Measurements from ENCODE around the gene GP1BA. TPM values are rescaled to one million over a fixed set of nuclear protein-coding genes. Genes with fewer than 3 reads are reported as not detected.

The GP1BA gene
- total and polyA plus RNA-seq, 4 donors, result 0.03 to 2.3 (median 0.18) TPM; not detected in 1

GRCh38 chr17:4901648-4902344 lies 30.3 kb upstream of the GP1BA start:
- Histone ChIP-seq H3K4me3 (ENCODE audit: low read depth in 1 of 3, low read length in 3 of 3) (no peak overlapping the region), H3K4me1 (ENCODE audit: control insufficient read depth in 4 of 4, insufficient read depth in 4 of 4, low read length in 3 of 4) (peaks cover 6 to 39% (median 24%) of the 10 kb centered on the region in 4 donors), H3K27ac (ENCODE audit: low read depth in 1 of 2, low read length in 2 of 2) (peak overlapping the region; percentile 36 to 45), H3K9ac (ENCODE audit: low read depth in 1 of 2, low read length in 2 of 2) (no peak overlapping the region), H3K36me3 (ENCODE audit: control insufficient read depth in 4 of 4, insufficient read depth in 3 of 4, low read depth in 1 of 4, low read length in 3 of 4) (peaks cover 0 to 1% (median 0%) of the 10 kb centered on the region in 4 donors), H3K9me3 (ENCODE audit: control insufficient read depth in 4 of 4, low read length in 3 of 4) (no peaks in the 10 kb centered on the region), H3K27me3 (ENCODE audit: control insufficient read depth in 4 of 4, insufficient read depth in 4 of 4, low read length in 3 of 4) (no peaks in the 10 kb centered on the region)
- 50% methylated on average over 48 of the region's 48 CpGs for WGBS
- DNase-seq (ENCODE audit: low spot score), result no peak
- TF ChIP-seq SP1 (IDR thresholded peaks at IDR 0.05) (peak; percentile 41), NR2F2 (IDR thresholded peaks at IDR 0.05) (no peak)

DNA sequence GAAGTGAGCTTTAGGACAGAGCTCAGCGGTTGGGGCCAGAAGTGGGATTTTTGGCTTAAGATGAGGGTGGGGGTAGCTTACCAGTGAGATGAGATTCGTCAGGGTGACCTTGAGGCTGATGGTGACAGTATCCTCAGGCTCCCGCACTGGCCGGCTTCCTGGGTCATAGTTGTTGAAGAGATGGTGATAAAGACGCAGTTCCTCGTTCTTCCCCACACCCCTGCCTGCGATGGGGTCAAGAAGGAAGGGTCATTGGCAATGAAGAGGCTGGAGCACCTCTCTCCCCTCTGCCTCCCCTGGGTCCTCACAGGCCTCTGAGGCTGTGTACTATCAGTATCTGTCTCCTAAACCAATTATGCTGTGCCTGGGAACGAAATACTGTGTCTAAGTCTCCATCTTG lies 29.5 kb upstream of the GP1BA start:
- Histone ChIP-seq H3K36me3 (ENCODE audit: control insufficient read depth in 4 of 4, insufficient read depth in 3 of 4, low read depth in 1 of 4, low read length in 3 of 4) (no peaks in the 10 kb centered on the region), H3K27me3 (ENCODE audit: control insufficient read depth in 4 of 4, insufficient read depth in 4 of 4, low read length in 3 of 4) (no peaks in the 10 kb centered on the region), H3K4me1 (ENCODE audit: control insufficient read depth in 4 of 4, insufficient read depth in 4 of 4, low read length in 3 of 4) (peaks cover 5 to 33% (median 21%) of the 10 kb centered on the region in 4 donors), H3K4me3 (ENCODE audit: low read depth in 1 of 3, low read length in 3 of 3) (no peak overlapping the region), H3K9me3 (ENCODE audit: control insufficient read depth in 4 of 4, low read length in 3 of 4) (no peaks in the 10 kb centered on the region), H3K27ac (ENCODE audit: low read depth in 1 of 2, low read length in 2 of 2) (peak overlapping the region in 1 of 2 donors; percentile 36), H3K9ac (ENCODE audit: low read depth in 1 of 2, low read length in 2 of 2) (no peak overlapping the region)
- DNase-seq (ENCODE audit: low spot score), result no peak
- TF ChIP-seq HNF4G (IDR thresholded peaks at IDR 0.05) (no peak), FOXA1 (IDR thresholded peaks at IDR 0.05) (no peak), JUND (IDR thresholded peaks at IDR 0.05) (no peak), RAD21 (IDR thresholded peaks at IDR 0.05) (no peak), HNF4A (conservative IDR thresholded peaks at IDR 0.05) (no peak), YY1 (IDR thresholded peaks at IDR 0.05) (no peak), SP1 (IDR thresholded peaks at IDR 0.05) (no peak), GABPA (IDR thresholded peaks at IDR 0.05 in 1 of 2, conservative IDR thresholded peaks at IDR 0.05 in 1 of 2) (no peak)
- TF ChIP-seq, protein P1, sequence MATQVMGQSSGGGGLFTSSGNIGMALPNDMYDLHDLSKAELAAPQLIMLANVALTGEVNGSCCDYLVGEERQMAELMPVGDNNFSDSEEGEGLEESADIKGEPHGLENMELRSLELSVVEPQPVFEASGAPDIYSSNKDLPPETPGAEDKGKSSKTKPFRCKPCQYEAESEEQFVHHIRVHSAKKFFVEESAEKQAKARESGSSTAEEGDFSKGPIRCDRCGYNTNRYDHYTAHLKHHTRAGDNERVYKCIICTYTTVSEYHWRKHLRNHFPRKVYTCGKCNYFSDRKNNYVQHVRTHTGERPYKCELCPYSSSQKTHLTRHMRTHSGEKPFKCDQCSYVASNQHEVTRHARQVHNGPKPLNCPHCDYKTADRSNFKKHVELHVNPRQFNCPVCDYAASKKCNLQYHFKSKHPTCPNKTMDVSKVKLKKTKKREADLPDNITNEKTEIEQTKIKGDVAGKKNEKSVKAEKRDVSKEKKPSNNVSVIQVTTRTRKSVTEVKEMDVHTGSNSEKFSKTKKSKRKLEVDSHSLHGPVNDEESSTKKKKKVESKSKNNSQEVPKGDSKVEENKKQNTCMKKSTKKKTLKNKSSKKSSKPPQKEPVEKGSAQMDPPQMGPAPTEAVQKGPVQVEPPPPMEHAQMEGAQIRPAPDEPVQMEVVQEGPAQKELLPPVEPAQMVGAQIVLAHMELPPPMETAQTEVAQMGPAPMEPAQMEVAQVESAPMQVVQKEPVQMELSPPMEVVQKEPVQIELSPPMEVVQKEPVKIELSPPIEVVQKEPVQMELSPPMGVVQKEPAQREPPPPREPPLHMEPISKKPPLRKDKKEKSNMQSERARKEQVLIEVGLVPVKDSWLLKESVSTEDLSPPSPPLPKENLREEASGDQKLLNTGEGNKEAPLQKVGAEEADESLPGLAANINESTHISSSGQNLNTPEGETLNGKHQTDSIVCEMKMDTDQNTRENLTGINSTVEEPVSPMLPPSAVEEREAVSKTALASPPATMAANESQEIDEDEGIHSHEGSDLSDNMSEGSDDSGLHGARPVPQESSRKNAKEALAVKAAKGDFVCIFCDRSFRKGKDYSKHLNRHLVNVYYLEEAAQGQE (IDR thresholded peaks at IDR 0.05), result no peak
- TF ChIP-seq, protein P2, sequence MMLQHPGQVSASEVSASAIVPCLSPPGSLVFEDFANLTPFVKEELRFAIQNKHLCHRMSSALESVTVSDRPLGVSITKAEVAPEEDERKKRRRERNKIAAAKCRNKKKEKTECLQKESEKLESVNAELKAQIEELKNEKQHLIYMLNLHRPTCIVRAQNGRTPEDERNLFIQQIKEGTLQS (IDR thresholded peaks at IDR 0.05), result no peak
- TF ChIP-seq, protein P3, sequence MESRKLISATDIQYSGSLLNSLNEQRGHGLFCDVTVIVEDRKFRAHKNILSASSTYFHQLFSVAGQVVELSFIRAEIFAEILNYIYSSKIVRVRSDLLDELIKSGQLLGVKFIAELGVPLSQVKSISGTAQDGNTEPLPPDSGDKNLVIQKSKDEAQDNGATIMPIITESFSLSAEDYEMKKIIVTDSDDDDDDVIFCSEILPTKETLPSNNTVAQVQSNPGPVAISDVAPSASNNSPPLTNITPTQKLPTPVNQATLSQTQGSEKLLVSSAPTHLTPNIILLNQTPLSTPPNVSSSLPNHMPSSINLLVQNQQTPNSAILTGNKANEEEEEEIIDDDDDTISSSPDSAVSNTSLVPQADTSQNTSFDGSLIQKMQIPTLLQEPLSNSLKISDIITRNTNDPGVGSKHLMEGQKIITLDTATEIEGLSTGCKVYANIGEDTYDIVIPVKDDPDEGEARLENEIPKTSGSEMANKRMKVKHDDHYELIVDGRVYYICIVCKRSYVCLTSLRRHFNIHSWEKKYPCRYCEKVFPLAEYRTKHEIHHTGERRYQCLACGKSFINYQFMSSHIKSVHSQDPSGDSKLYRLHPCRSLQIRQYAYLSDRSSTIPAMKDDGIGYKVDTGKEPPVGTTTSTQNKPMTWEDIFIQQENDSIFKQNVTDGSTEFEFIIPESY (IDR thresholded peaks at IDR 0.05), result no peak
- TF ChIP-seq, protein P4, sequence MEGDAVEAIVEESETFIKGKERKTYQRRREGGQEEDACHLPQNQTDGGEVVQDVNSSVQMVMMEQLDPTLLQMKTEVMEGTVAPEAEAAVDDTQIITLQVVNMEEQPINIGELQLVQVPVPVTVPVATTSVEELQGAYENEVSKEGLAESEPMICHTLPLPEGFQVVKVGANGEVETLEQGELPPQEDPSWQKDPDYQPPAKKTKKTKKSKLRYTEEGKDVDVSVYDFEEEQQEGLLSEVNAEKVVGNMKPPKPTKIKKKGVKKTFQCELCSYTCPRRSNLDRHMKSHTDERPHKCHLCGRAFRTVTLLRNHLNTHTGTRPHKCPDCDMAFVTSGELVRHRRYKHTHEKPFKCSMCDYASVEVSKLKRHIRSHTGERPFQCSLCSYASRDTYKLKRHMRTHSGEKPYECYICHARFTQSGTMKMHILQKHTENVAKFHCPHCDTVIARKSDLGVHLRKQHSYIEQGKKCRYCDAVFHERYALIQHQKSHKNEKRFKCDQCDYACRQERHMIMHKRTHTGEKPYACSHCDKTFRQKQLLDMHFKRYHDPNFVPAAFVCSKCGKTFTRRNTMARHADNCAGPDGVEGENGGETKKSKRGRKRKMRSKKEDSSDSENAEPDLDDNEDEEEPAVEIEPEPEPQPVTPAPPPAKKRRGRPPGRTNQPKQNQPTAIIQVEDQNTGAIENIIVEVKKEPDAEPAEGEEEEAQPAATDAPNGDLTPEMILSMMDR (IDR thresholded peaks at IDR 0.05; ENCODE audit: low read depth, low read length, missing input control), result no peak
- 66% methylated on average over 8 of the region's 8 CpGs for WGBS
